Right lobe of liver (tissue), 4 donors: Measurements from ENCODE around the gene ERC1.

ENCODE experiments used
- CTCF ChIP-seq, 4 donors: fragments of 200-600 bp in 3 of 4; fragments of 450-650 bp in 1 of 4; IDR thresholded peaks; one replicate each; pipeline versions ENCODE4 v1.5.1 to v1.8.0; 2016 to 2022; ENCODE audit warnings: antibody characterized with exemption in 4 of 4, mild to moderate bottlenecking in 2 of 4
- POLR2A ChIP-seq: fragments of 450-650 bp; IDR thresholded peaks from one replicate; pipeline ENCODE4 v1.6.1; 2017; ENCODE audit warnings: antibody characterized with exemption, mild to moderate bottlenecking
- donor health status: DM: no; HTN: no; CAD: no.
- donor health status: DM: no; HTN: no; CAD: no.
- donor health status: DM: no; HTN: yes; CAD: no.

- TF ChIP-seq CTCF (IDR thresholded peaks at IDR 0.05) = peak; percentile 66 to 74 (median 70)
- no peak for TF ChIP-seq POLR2A
Observed at GRCh38 chr12:1093166-1093751, 102.2 kb downstream of the ERC1 start.
